Liver (tissue), 9 donors: Measurements from ENCODE around the gene PELI1. TPM values are rescaled to one million over a fixed set of nuclear protein-coding genes. Genes with fewer than 3 reads are reported as not detected.

Experiments
- DNase-seq: peaks from one replicate; pipeline ENCODE4 v3.0.0-alpha.2; 2017; ENCODE audit warnings: low spot score
- H3K27ac ChIP-seq, 2 donors: one replicate each; pipeline ENCODE4 v1.7.0; 2013; ENCODE audit warnings: inconsistent platforms in 2 of 2, low read length in 2 of 2, control low read depth in 1 of 2, low read depth in 1 of 2, mild to moderate bottlenecking in 1 of 2
- H3K27me3 ChIP-seq, 4 donors: one replicate each; pipeline versions ENCODE4 v1.6.1 to v1.7.0; 2013; ENCODE audit warnings: low read length in 3 of 4, inconsistent platforms in 1 of 4, mild to moderate bottlenecking in 1 of 4, moderate library complexity in 1 of 4; ENCODE audit not compliant: control insufficient read depth in 4 of 4, insufficient read depth in 4 of 4
- H3K36me3 ChIP-seq, 4 donors: one replicate each; pipeline versions ENCODE4 v1.6.1 to v1.7.0; 2013; ENCODE audit warnings: low read length in 3 of 4, mild to moderate bottlenecking in 3 of 4, low read depth in 1 of 4, moderate library complexity in 1 of 4; ENCODE audit not compliant: control insufficient read depth in 4 of 4, insufficient read depth in 3 of 4
- H3K4me1 ChIP-seq, 4 donors: one replicate each; pipeline versions ENCODE4 v1.6.1 to v1.7.0; 2013; ENCODE audit warnings: low read length in 3 of 4, mild to moderate bottlenecking in 3 of 4, moderate library complexity in 1 of 4; ENCODE audit not compliant: control insufficient read depth in 4 of 4, insufficient read depth in 4 of 4
- H3K4me3 ChIP-seq, 3 donors: one replicate each; pipeline versions ENCODE4 v1.6.1 to v1.7.0; 2013; ENCODE audit warnings: low read length in 3 of 3, control low read depth in 1 of 3, low read depth in 1 of 3, mild to moderate bottlenecking in 1 of 3
- H3K9ac ChIP-seq, 2 donors: one replicate each; pipeline ENCODE4 v1.7.0; 2013; ENCODE audit warnings: low read length in 2 of 2, mild to moderate bottlenecking in 2 of 2, moderate library complexity in 2 of 2, control low read depth in 1 of 2, low read depth in 1 of 2
- H3K9me3 ChIP-seq, 4 donors: one replicate each; pipeline versions ENCODE4 v1.6.1 to v1.7.0; 2013; ENCODE audit warnings: low read length in 3 of 4; ENCODE audit not compliant: control insufficient read depth in 4 of 4
- CTCF ChIP-seq: fragments of 150-350 bp; IDR thresholded peaks from 2 replicates; pipeline ENCODE4 v1.5.1; 2017; ENCODE audit warnings: improper control_type of control experiment, low read depth, low read length; ENCODE audit not compliant: missing input control
- EGR1 ChIP-seq, 2 donors: IDR thresholded peaks; 2 replicates each; pipeline ENCODE4 v1.6.1; 2016 to 2018; ENCODE audit warnings: antibody characterized with exemption in 2 of 2, low read depth in 2 of 2
- FOXA1 ChIP-seq: IDR thresholded peaks from 2 replicates; pipeline ENCODE4 v1.6.1; 2016; ENCODE audit warnings: antibody characterized with exemption
- FOXA2 ChIP-seq: IDR thresholded peaks from 2 replicates; pipeline ENCODE4 v1.6.1; 2016; ENCODE audit warnings: antibody characterized with exemption
- GABPA ChIP-seq, 2 donors: IDR thresholded peaks in 1 of 2; conservative IDR thresholded peaks in 1 of 2; 2 replicates each; pipeline ENCODE4 v1.6.1; 2016; ENCODE audit warnings: antibody characterized with exemption in 2 of 2, mild to moderate bottlenecking in 1 of 2, moderate library complexity in 1 of 2
- HNF4A ChIP-seq, 2 donors: conservative IDR thresholded peaks; 2 replicates each; pipeline ENCODE4 v1.6.1; 2016; ENCODE audit warnings: antibody characterized with exemption in 2 of 2, mild to moderate bottlenecking in 2 of 2
- JUND ChIP-seq, 2 donors: IDR thresholded peaks; 2 replicates each; pipeline ENCODE4 v1.6.1; 2016; ENCODE audit warnings: antibody characterized with exemption in 2 of 2
- MAX ChIP-seq: IDR thresholded peaks from 2 replicates; pipeline ENCODE4 v1.6.1; 2016; ENCODE audit warnings: antibody characterized with exemption
- NR2F2 ChIP-seq: IDR thresholded peaks from 2 replicates; pipeline ENCODE4 v1.6.1; 2016; ENCODE audit warnings: antibody characterized with exemption
- RAD21 ChIP-seq, 2 donors: IDR thresholded peaks; 2 replicates each; pipeline ENCODE4 v1.6.1; 2016; ENCODE audit warnings: antibody characterized with exemption in 2 of 2, mild to moderate bottlenecking in 2 of 2
- REST ChIP-seq: IDR thresholded peaks from 2 replicates; pipeline ENCODE4 v1.6.1; 2016; ENCODE audit warnings: antibody characterized with exemption, mild to moderate bottlenecking
- RXRA ChIP-seq, 2 donors: IDR thresholded peaks; 2 replicates each; pipeline ENCODE4 v1.6.1; 2017 to 2018; ENCODE audit warnings: antibody characterized with exemption in 2 of 2, mild to moderate bottlenecking in 1 of 2
- SP1 ChIP-seq: IDR thresholded peaks from 2 replicates; pipeline ENCODE4 v1.6.1; 2018; ENCODE audit warnings: antibody characterized with exemption, mild to moderate bottlenecking
- TAF1 ChIP-seq: conservative IDR thresholded peaks from 2 replicates; pipeline ENCODE4 v1.6.1; 2016; ENCODE audit warnings: antibody characterized with exemption, mild to moderate bottlenecking
- YY1 ChIP-seq: IDR thresholded peaks from 2 replicates; pipeline ENCODE4 v1.6.1; 2016; ENCODE audit warnings: antibody characterized with exemption, mild to moderate bottlenecking
- ZBTB33 ChIP-seq: IDR thresholded peaks from 2 replicates; pipeline ENCODE4 v1.6.1; 2016; ENCODE audit warnings: antibody characterized with exemption
- polyA plus RNA-seq, 2 donors: library from polyadenylated mRNA; stranded (reverse) in 1 of 2; unstranded in 1 of 2; fragments of 200-250 nt in 1 of 2; fragments of >200 nt in 1 of 2; fragmentation: Nextera tagmentation in 1 of 2; extraction: Ambion mirVana in 1 of 2; gene quantifications; one replicate each; pipeline versions ENCODE4 v1.2.1 to v1.2.3, GENCODE V29; 2013 to 2015
- total RNA-seq, 2 donors: library from RNA; depleted of rRNA; stranded (reverse); fragments of >200 nt; gene quantifications; one replicate each; pipeline ENCODE4 v1.2.3, GENCODE V29; 2014
- donor health status: healthy.
- donor health status: healthy.
- donor health status: healthy.
- donor health status: healthy.
- donor health status: healthy.

Gene PELI1
- total and polyA plus RNA-seq, 4 donors, result 4.5 to 21.3 (median 7.4) TPM

- DNase-seq, result no peak
- Histone ChIP-seq H3K27ac (no peak overlapping the region), H3K27me3 (no peaks in the 10 kb centered on the region), H3K4me3 (no peak overlapping the region), H3K4me1 (no peaks in the 10 kb centered on the region), H3K36me3 (no peaks in the 10 kb centered on the region), H3K9me3 (no peaks in the 10 kb centered on the region), H3K9ac (no peak overlapping the region)
- TF ChIP-seq NR2F2 (no peak), REST (no peak), YY1 (no peak), MAX (no peak), CTCF (no peak), HNF4A (conservative IDR thresholded peaks at IDR 0.05) (no peak), EGR1 (IDR thresholded peaks at IDR 0.05; ENCODE audit: low read depth in 2 of 2) (no peak), ZBTB33 (no peak), FOXA2 (no peak), SP1 (no peak), JUND (IDR thresholded peaks at IDR 0.05) (no peak), FOXA1 (no peak), RXRA (IDR thresholded peaks at IDR 0.05) (no peak), TAF1 (no peak), GABPA (IDR thresholded peaks at IDR 0.05 in 1 of 2, conservative IDR thresholded peaks at IDR 0.05 in 1 of 2) (no peak), RAD21 (IDR thresholded peaks at IDR 0.05) (no peak)
Observed at GRCh38 chr2:64168201-64168600, 24.0 kb upstream of the PELI1 start.
